ENCODE measurements around the gene NF2.

The NF2 gene

DNA sequence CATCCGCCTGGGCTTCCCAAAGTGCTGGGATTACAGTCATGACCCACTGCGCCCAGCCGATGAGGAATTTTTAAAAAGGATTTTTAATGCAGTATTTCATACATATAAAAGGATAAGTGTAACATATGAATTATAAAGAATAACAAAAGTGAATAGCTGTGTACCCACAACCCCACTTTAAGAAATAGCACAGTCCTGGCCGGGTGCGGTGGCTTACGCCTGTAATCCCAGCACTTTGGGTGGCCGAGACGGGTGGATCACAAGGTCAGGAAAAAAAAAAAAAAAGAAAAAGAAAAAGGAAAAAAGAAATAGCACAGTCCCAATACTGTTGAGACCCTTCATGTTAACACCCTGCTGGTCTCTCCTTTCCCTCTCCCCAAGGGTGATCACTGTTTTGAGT lies 62.1 kb downstream of the NF2 start:
- DNase-seq (ENCODE audit: low read depth in 2 of 2) = no peak

DNA sequence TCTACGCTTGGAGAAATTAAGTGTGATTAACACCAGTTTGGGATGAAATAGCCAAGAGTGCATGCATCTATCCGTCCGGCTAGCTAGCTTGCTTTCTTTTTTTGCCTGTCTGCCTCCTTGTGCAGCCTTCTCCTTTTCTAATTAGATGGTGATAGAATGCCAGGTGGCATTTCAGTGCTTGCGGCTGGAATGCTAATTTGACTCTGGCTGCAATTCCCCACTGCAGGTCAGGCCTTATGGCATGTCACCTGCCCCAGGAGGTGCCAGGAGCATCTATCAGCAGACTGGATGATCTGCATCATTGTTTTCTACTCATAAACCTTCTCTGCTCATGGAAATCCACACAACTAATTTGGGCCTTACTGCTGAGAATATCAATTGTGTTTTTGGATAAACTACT lies 65.2 kb downstream of the NF2 start:
- no peak for DNase-seq (ENCODE audit: low read depth in 2 of 2)

DNA sequence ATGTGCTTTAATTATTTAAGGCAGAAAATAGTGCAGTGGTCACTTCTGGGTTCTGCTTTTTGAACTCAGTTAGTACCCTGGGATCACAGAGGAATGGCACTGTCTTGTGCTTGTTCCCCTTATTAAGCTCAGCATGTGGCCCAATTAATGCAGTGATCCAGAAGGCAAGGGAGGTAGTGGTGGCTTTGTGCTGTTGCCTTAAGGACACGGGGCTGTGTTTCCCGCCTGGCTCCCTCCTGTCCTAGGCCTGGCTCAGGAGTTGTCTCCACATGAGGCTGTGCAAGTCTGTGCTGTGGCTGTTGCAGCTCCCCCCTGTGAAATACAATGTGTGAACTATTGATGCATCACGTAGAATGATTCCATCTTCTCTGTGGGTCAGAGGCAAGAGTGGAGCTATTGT lies 67.2 kb downstream of the NF2 start:
- DNase-seq (ENCODE audit: low read depth in 2 of 2) = no peak

DNA sequence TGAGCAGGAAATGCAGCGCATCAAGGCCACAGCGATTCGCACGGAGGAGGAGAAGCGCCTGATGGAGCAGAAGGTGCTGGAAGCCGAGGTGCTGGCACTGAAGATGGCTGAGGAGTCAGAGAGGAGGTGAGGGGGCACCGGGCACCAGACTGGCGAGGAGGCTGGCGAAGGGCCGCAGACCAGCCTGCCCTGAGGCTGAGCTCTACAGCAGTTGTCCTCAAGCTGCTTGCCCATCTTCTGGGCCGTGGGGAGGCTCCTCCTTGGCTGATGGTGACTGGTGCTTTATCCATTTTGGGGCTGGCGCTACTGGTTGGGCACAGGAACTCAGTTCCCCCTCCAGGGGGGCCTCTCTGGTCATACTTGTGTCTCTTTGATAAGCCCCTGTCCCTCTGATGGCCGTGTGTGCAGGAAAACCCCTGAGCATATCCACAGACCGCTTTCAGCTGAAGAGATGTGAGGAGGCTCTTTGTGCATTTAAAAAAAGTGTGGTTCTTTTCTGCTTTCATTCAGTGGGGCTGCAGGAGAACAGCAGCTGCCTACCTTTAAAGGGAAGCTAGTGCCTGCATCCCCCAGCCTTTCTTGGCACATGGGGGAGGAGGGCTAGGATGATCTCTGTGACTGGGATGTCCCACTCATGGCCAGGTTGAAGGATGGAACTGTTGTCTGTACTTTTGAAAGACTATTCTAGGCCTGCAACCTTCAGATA lies 70.1 kb downstream of the NF2 start:
- DNase-seq (ENCODE audit: low read depth in 2 of 2) = no peak

DNA sequence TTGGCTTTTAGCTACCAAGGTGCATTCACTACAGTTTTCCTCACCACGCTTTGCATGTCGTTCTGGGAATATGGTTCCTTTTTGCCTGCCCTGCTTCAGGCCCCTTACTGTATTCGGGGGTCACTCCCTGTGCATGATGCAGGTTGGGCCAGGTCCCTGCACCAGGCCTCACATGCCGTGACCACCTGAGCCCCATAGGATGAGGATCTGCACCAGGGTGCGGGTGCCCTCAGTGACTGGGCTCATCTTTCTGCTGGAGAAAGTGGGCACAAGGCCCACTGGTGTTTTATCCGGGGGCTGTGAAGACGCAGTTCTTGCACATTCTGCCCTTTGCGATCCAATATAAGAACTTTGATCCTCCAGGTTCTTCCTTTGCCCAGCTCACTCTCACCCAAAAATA lies 70.7 kb downstream of the NF2 start:
- no peak for DNase-seq (ENCODE audit: low read depth in 2 of 2)

DNA sequence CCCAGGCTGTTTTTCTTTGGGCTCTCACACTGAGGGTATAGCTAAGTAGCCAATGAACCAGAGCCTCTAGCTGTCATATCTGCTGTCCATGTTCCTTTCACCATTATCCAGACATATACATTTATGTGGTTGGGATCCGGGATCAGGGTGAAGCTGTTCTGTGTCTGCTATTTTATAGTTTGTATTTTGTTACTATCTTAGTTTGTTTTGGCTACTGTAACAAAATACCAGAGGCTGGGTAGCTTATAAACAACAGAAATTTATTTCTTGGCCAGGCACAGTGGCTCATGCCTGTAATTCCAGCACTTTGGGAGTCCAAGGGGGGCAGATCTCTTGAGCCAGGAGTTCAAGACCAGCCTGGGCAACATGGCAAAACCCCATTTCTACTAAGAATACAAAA lies 75.9 kb downstream of the NF2 start:
- DNase-seq (ENCODE audit: low read depth in 2 of 2) = no peak

DNA sequence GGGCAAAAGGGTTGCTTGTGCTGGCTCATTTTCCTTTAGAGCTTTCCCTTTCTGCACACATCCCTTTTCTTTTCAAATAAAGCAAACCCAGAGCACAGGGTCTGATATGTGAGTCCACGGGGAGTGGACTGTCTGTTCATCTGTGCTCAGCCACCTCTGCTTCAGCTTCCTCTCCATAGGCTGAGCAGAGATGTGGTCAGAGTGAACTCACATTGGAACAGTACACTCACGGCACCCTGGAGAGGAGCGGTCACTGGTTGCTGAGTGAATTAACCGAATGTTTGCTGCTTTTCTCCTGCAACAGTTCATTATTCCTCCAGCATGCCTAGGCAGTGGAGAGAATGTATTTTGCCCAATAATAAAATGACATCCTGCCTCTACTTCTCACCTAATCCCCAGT lies 80.1 kb downstream of the NF2 start:
- DNase-seq (ENCODE audit: low read depth in 2 of 2) = no peak

DNA sequence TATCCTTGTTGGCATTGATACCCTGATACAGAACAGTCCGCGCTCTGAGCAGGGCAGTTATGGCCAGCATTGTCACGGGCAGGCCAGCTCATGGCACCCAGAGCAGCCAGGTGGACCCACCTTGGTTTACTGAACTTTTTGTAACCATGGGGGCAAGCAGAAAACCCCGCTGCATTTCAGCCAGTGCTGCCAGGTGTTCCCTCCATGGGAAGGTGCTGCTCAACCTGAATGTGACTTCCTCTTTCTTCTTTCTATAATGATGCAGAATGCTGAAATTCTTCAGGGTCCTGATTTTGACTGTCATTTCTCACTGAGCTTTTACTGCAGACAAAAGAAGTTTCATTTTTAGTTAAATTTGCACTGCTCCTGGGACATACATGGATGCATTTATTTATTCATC lies 80.8 kb downstream of the NF2 start:
- no peak for DNase-seq (ENCODE audit: low read depth in 2 of 2)

DNA sequence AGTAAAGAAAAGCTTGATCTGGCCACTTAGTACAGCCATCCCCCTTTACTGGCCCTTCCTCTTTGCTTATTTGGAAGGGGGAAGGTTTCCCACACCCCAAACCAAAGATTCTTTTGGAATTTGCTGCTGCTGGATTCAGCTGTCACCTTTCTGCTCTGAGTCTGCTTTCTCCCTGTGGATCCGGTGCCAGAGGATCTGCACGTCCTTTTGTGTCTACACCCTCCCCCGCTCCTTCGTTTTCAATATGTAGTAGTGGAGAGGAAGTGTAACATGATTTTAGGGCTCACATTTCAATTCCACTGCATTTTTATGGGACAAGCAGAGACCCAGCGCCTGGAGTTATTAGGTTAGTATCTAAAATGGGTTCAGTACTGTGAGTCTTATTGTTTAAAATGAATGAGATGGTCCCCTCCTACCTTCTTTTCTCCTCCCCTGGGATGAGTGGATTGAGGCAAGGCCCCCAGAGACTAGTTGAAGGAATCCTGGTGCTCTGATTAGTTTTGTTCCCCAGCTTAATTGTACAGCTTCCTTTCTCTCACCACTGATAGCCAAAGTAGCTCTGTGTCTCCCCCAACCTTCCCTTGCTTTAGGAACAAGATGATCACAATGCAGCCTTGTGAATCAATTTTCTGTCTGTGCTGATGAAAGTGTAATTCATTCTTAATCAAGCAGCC lies 85.9 kb downstream of the NF2 start:
- no peak for DNase-seq (ENCODE audit: low read depth in 2 of 2)

DNA sequence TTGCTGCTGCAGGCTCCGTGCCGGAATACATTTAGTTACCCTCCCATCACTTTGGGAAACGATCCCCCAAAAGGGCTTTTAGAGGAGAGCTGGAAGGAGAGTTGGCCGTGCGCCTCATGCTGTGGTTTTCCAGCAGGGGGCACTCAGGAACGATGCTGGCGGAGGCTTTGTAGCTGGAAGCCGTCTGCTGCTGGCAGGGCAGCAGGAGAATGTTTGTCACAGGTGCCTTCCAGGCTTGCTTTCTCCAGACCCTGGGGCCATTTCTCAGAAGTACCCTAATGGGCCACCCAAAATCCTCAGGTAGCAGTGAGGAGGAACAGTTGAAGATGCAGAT lies 86.4 kb downstream of the NF2 start:
- DNase-seq (ENCODE audit: low read depth in 2 of 2) = peak in 1 of 2 experiments; percentile 40

DNA sequence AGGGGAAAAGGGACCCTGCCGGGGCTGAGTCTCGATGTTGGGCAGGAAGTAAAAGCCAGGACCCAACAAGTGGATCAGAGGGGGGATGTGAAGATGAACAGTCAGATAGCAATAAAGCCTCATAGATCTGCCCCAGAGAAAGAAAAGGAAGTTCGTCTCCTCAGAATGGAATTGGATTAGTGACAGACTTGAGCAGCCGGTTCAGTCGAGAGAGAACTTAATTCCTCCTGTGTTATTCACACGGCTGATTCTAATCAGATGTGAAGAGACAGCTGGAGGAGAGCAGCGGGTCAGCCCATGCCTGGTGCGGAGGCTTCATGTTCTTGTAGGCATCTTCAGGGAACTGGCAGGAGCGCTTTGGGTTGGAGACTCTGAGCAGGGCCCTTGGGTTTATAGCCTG lies 87.0 kb downstream of the NF2 start:
- DNase-seq (ENCODE audit: low read depth in 2 of 2) = no peak

DNA sequence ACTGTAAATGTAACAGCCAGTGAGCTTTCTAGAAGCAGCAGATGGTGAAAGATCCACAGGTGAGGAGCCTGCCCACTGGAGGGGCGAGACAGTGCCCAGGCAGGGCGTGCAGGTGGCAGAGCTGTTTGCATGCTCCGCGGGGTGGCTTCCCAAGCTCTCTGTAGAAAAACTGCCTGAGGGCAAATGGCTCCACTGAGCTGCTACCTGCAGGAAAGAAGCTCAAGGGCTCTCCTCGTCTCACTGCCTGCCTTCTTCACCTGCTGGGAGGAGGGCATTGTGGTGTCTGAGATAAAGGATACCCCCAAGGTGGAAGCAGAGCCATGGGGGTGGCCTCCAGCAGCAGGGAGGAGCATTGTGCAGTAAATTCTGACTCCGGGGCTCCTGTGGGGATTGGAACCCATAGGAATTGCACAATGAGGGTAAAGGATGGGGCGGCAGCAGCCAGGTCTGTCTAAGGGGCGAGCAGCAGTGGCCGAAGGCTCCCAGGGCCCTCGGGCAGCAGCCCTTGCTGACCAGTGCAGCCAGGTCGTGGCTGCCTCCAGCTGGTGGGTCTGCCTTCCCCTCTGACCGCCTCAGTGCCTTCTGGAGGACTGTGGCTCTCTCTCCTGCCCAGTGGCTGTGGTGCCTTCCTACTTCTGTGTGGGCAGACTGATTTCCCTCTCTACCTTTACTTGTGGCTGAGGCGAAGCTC lies 88.3 kb downstream of the NF2 start:
- no peak for DNase-seq (ENCODE audit: low read depth in 2 of 2)

DNA sequence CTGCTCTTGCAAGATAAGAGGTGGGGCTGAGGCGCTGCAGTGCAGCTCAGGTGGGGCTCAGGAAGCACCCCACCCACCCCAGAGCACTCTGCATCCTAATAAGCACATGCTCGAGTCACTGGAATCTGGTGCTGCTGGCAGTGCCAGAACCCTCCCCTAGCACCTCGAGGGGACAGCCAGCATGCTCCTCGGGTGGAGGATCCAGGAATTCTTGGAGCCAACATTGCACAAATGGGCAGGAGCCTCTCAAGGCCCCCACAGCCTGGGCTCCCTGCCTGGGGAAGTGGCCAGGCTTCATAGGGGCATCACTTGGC lies 88.9 kb downstream of the NF2 start:
- DNase-seq (ENCODE audit: low read depth in 2 of 2) = no peak

DNA sequence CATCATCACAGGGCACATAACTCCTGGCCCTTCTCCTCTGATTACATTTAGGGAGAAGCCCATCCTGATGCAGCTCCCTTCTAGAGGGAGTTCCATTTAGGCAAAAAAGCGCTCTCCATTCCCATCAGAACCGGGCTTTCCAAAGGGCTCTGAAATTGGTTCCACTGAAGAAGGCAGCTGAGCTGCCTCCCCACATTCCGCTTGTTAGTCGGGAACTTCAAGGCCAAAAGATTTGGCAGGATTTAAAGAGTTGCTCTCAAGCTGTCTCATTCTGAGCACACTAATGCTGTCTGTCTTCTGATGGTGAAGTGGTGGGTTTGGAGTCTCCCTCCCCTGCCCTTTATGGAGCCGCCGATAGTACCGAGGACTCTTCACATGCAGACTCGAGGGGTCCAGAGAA lies 89.7 kb downstream of the NF2 start:
- no peak for DNase-seq (ENCODE audit: low read depth in 2 of 2)

DNA sequence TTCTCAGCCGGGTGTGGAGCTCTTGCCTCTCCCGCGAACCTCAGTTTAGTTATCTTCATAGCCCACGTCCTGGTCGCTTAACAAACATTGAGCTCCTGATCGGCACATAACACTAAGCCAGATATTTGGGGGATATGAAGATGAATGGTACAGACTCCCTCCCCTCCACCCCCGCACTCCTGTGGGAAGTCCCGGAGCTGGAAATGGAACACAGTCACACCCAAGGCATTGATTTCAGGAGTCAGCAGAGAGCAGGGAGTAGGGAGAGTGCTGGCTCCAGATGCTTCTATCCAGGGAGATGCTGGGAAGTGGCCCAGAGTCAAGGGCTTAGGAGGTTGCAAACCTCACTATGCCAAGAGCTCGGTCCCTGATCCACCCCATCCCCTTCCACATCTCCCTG lies 90.2 kb downstream of the NF2 start:
- no peak for DNase-seq (ENCODE audit: low read depth in 2 of 2)

DNA sequence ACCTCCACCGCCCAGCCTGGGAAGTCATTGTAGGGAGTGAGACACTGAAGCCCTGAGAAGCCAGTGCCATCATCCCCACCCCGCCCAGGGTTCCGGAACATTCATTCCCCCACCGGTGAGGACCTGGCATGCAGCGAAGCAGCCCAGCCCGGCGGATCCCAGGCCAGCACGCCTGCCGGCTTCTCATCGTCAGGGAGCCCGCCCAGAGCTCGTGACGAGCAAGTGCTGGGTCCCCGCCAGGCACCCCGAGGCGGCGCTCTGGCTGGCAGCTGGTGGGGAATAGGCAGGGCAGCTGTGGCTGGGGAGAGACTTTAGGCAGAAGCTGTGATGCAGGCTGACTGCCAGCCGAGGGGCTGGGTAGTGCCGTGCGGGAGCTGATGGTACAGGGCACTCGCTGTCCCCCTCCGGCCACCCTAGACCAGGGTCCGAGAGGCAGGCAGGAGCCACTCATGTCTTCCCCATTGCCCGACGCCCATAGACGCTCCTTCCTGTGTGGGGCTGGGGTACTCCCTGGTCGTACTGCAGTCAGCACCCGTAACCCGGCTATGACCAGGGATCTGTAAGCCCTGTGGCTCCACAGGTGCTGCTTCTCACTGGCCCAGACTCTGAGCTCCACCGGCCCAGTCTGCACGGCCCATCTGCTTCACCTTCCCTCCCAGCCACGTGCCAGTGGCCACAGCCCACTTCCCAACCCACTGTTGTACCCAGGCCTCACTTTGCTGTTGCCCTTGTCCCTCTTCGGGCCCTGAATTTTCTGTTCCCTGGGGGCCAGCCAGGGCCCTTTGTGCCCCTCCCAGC lies 91.9 kb downstream of the NF2 start:
- no peak for DNase-seq (ENCODE audit: low read depth in 2 of 2)

DNA sequence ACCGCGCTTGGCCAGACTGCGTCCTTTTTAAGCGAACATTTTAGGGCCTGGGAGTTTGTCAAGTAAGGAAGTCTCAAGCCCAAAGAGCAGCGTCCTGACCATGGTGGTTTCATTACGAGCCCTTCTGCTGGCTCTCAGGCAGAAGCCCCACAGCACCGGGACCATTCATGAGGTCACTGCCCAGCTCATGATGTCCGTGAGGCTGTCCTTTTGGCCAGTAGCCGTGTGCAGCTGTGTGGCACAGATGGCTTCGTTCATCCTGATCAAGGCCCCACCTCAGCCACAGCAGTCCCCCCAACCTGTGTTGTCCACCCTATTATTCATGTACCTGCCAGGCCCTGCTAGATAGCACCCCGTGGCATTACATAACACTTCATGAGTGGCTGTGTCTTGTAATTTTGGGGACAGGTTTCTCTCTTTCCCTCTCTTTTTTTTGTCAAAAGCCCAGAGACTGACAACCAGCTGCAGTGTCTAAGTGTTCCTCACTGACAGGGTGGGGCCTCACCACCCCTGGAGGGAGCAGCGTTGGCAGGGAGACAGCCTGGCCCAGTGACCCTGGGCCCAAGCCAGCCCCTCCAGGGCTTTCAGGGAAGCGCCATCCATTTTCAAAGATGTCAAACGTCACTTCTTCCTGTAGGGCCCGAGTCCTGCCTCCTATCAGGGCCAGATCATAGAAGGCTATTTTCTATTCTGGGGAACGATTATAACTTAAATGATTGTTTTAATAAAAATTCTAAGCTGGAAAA lies 94.6 kb downstream of the NF2 start:
- DNase-seq (ENCODE audit: low read depth in 2 of 2) = no peak

DNA sequence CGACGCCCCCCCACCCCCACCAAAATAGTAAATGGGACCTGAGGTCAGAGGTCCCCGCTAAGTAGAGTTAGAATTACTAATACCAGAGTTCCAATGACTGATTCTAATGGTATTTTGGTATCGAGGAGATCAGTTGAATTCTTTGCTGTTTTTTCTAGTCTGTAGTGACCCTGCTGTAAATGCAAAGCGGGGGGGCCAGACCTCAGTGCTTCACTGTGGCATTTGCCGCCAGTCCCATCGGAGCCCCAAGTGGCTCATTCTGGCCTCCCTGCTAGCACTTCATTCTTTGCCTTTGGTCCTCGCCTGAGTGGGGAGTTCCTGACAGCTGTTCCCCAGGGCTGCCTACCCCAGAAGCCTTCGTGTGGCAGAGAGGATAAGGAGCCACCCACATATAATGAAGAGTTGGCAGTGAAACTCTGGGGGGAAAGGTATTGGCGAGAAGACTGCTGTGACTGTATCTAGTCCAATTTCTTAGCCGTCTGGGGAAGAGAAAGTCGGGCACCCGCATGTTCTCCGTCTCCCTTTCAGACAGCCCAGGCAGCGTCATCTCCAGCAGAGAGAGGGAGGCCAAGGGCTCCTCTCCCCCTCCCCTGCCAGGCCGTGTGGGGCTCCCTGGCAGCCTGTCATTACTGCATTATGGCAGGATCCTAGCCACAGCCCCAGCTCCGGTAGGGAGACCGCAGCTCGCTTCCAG lies 96.9 kb downstream of the NF2 start:
- no peak for DNase-seq (ENCODE audit: low read depth in 2 of 2)

DNA sequence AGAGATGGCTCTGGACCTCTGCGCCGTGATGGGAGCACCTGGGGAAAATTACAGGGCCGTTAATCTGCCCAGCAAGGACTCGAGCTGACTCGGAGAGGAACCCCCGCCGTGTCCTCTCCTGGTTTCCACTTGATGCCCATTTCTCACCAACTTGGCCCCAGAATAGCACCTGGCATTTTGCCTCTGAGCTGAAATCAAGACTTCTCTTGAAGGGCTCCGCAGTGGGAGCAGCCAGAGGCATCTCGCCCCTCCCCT lies 97.4 kb downstream of the NF2 start:
- DNase-seq (ENCODE audit: low read depth in 2 of 2) = no peak

DNA sequence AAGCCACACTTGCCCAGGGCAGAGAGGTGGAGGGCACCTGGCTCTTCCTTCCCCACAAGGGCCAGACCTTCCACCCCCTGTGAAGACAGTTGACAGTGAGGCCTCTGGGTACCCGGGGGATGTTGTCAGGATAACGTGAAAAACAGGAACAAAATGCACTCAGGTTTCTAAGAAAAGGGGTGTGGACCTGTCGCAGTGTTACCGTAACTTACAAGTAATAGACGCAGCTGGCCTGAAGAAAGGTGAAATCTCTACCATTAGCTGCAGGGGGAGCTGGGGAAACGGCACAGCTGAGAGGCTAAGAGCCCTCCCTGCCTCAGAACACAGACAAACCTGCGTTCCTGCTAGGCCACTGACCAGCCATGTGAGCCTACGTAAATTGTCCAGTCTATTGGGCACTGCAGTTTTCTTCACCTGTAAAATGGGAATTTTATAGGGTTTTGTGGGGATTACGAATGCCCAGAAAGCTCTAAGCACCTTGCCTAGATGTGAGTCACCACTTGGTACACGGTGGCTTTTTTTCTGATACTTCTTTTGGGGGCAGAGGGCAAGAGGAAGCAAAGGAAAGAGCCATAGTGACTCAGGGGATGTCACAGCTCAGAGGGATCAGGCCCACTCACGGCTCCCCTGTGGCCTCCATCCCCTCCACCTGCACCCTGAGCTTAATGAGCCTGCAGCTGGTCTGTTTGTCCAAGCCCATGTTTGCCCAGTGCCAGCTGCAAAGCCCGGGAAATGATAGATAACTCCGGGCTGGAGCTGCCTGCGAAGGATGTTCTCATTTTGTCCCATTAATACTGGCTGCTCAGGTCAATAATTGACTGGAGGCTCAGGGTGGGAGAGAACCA lies 97.9 kb downstream of the NF2 start:
- no peak for DNase-seq (ENCODE audit: low read depth in 2 of 2)

All from stimulated activated CD4-positive, alpha-beta T cell treated with anti-CD3 and anti-CD28 coated beads, Interleukin-12 subunit alpha, Interleukin-12 subunit beta, amount 100 ng/mL, for 24 hours (primary cell).